Hypothalamus (tissue), 51 donors: Measurements from ENCODE around the gene KIF21B.

Source experiments
- DNase-seq, 51 donors: peaks; one replicate each; lab custom pipeline; 2025; lab: John Stamatoyannopoulos, UW

KIF21B gene, protein sequence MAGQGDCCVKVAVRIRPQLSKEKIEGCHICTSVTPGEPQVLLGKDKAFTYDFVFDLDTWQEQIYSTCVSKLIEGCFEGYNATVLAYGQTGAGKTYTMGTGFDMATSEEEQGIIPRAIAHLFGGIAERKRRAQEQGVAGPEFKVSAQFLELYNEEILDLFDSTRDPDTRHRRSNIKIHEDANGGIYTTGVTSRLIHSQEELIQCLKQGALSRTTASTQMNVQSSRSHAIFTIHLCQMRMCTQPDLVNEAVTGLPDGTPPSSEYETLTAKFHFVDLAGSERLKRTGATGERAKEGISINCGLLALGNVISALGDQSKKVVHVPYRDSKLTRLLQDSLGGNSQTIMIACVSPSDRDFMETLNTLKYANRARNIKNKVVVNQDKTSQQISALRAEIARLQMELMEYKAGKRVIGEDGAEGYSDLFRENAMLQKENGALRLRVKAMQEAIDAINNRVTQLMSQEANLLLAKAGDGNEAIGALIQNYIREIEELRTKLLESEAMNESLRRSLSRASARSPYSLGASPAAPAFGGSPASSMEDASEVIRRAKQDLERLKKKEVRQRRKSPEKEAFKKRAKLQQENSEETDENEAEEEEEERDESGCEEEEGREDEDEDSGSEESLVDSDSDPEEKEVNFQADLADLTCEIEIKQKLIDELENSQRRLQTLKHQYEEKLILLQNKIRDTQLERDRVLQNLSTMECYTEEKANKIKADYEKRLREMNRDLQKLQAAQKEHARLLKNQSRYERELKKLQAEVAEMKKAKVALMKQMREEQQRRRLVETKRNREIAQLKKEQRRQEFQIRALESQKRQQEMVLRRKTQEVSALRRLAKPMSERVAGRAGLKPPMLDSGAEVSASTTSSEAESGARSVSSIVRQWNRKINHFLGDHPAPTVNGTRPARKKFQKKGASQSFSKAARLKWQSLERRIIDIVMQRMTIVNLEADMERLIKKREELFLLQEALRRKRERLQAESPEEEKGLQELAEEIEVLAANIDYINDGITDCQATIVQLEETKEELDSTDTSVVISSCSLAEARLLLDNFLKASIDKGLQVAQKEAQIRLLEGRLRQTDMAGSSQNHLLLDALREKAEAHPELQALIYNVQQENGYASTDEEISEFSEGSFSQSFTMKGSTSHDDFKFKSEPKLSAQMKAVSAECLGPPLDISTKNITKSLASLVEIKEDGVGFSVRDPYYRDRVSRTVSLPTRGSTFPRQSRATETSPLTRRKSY (N-terminal part only)

DNA sequence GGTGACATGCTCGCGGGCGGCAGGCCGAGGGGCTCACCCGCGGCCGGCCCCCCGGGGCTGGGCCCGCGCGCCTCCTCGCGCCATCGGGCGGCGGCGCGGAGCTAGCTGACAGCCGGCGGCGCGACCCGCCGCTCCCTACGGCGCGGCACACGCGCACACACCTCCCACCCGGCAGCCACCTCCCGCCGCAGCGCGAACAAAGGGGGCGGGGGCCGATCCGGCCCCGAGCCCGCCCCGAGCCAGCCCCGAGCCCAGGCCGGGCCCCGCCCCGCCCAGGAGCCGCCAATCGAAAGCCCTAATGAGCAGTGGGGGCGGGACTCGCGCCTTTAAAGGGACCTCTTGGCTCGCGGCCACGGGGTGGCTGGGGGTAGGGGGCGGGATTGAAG, at the start of gene KIF21B:
TSS of gene KIF21B (minus strand) at position 198 of the 386 bp plus-strand sequence. CDS start 331 bp downstream, outside the sequence.
- peak in 45 of 51 donors; percentile 23 to 90 (median 76) for DNase-seq

DNA sequence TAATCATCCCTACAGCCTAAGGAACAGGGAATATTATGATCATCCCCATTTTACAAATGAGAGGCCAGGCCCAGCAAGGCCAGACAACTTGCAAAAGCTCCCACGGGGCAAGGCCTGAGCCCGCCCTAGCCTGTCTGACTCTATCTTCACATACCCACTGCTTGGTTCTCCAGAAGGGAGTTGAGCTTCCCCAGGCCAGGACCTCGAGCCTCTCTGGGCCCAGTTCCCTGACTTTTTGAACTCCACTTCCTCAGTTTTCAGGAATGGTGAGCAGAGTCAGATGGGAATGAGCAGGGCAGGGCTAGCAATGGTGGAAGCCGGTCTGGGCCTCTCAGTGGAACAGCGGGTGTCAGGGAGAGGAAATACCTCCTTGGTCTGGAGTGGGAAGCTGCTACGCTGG, 49.4 kb upstream of the KIF21B start:
- DNase-seq: no peak

DNA sequence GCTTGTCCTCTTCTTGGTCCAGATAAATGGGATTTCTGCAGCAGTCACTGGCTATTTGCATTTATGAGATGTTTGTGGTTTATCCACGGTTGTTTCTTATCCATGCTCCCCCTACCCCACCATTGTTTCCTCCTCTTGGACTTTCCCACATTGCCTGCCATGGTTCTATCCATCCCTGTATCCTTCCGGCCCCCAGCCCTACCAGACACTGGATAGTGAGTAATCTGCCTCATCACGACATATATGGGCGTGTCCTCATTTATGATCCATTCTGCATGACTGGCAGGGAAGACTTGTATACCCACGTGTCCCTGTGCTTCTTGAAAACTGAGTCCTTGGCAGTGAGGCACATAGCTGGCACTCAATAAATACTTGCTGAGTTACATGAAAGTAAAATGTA, 48.6 kb upstream of the KIF21B start:
- DNase-seq: no peak

DNA sequence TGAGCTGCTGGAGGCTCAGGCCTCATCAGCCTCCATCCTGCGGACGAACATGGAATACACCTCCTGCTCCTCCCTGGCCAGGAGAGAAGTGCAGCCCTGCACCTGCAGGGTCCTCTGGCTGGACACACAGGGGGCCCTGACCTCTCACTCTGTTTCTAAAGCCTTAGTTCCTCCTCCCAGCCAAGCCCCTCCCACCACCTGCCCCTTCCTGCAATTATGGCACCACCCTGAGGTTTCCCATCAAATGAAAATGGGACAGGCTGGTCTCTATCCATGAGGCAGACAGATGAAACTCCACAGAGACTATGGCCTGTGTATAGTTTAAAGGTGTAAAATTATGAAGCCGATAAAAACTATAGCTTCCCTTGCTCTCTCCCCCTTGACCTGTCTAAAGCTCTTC, 46.1 kb upstream of the KIF21B start:
- DNase-seq: no peak

DNA sequence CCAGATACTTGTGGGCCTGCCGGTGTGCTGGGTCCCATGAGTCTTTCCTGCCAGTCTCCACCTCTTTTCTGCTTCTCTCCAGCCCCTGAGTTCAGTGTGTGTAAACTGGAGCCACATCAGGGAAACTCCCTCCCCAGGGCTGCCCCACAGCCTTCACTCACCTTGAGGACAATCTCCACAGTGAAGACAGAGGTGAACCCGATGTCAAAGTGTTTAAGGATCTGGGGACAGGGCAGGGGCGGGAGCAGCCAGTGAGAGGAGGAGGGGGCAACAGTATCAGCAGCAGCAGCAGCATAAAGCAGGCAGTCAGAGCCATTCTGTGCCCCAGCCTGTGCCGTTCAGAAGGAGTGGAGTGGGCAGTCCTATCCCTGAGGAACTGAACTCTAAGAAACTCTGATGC, 45.5 kb upstream of the KIF21B start:
- no peak for DNase-seq

DNA sequence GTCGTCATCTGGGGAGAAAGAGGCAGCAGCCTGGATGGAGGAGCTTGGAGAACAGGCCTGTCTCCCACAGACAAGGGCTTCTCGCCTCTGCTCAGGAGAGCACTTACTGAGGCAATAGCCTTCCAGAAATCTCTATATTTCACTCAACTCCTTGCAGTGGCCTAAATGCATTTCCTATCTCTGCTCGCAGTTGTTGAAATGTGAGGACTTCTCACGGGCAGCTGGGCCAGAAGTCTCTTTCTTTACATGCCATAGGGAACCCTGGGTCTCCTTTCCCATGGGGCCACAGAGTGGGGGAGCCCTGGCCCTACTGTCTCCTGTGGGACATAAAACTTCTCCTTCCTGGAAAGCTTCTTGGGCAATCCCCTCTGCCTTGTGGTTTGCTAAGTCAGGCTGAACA, 43.5 kb upstream of the KIF21B start:
- no peak for DNase-seq

DNA sequence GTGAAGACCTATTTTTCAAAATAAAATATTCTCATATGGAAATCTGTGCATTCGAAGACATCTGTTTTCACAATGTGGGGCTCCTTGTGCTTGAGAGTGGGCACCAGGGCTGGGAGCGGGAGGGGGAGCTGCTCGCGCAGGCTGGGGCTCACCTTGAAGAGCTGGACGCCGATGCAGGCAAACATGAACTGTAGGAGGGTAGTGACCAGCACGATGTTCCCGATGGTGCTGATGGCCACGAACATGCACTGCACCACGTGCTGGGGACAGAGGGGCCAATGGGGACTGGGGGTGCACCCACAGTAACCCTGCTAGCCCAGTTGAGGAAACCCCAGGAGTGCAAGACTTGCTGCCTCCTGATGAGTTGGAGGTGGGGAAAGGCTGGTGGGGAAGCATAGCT, 42.2 kb upstream of the KIF21B start:
- DNase-seq: no peak

DNA sequence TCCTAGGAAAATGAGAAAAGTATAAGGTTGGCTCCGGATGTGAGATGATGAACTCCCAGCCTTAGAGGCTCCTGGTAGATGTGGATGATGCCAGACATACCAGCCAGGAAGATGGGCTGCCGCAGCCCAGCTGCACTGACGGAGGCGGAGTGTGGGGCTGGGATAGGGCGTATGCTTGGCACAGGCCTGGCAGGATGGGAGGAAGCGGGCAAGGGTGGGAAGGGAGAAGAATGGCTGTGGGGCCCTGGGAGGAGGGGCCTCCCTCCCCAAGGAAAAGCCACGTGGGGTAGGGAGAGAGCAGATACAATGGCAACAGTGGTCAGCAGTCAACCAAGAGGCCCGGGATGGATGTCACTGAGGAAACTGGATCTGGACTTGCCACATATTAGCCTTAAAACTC, 41.3 kb upstream of the KIF21B start:
- DNase-seq: peak in 1 of 51 donors; percentile 8

DNA sequence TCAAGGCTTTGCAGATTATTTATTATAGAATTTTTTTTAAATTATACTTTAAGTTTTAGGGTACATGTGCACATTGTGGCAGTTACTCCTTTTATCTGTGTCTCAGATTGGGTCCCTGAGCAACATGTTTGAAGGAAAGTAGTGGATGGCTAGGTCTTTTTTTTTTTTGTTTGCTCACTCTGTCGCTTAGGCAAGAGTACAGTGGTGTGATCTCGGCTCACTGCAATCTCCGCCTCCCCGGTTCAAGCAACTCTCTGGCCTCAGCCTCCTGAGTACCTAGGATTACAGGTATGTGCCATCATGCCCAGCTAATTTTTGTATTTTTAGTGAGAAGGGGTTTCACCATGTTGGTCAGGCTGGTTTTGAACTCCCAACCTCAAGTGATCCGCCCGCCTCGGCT, 39.6 kb upstream of the KIF21B start:
- DNase-seq: no peak

DNA sequence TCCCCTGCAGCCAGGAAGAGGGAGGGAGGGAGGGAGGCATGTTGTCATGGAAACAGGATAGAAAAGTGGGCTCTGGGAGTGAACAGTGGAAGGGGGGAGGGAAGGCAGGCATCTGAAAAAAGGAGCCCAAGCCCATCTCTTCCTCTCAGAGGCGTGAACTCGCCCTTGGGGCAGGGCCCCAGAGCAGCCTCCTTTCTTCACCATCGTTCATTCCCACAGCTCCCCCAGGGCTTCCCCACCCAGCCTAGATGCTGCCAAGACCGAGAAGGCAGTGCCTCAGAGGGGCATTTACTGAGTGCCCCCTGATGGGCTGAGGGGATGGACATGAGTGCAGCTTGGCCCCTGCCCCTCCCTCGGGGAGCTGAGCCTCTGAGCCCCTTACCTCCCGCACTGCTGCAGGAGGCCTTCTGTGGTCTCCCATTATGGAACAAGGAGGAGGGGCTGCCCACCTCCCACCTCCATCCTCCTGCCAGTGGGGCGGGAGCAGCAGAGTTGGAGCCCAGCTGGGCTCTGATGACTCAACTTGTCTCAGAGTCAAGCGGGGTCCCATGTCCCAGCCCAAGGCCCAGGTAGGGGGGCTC, 39.1 kb upstream of the KIF21B start:
- DNase-seq: peak in 2 of 51 donors; percentile 10 to 19

DNA sequence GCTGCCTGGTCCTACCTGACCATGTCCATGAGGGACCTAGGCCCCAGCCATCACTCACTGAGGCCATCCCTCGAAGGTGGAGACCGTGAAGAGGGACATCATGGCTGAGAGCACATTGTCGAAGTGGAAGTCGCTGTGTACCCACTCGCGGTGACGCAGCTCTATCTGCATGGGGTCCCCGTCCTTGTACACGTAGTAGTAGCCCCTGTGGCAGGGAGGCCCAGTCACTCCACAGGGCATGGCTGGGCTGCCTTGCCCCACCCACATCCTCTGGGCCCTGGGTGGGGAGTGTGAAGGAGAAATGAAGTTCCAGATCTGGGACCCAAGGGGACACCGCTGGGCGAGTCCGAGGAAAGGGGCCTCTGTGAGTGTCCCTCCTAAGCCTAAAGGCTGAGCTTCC, 38.4 kb upstream of the KIF21B start:
- DNase-seq: no peak

DNA sequence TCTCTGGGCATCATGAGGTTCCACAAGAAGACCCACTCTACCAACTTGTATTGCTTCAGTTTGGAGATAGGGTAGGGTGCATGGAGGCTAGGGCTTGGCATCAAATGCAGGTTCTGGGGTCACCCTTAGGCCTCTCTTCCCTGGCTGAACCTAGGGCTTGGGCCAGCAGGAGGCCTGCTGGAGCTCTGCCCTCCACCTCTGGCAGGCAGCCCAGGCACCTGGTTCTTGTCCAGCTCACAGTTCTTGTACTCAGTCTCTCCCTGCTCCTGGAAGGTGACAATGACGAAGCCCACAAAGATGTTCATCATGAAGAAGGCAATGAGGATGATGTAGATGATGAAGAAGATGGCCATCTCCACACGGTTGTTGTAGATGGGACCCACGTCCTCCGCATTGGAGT, 37.5 kb upstream of the KIF21B start:
- no peak for DNase-seq

DNA sequence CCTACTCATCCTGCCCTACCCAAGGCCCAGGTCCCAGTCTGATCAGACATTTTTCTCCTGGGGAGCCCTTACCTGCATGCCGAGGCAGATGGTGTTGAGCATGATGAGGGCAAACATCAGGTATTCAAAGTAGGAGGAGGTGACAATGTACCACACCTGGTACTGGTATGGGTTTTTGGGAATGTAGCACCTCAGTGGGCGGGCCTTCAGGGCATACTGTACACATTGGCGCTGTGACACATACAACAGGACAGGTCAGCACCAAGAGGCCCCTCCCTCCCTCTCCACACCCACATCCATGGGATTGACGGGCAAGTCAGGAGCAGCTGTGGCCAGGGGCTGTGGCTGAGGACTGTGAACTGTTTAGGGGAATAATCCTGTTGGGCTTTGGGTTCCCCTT, 37.1 kb upstream of the KIF21B start:
- no peak for DNase-seq

DNA sequence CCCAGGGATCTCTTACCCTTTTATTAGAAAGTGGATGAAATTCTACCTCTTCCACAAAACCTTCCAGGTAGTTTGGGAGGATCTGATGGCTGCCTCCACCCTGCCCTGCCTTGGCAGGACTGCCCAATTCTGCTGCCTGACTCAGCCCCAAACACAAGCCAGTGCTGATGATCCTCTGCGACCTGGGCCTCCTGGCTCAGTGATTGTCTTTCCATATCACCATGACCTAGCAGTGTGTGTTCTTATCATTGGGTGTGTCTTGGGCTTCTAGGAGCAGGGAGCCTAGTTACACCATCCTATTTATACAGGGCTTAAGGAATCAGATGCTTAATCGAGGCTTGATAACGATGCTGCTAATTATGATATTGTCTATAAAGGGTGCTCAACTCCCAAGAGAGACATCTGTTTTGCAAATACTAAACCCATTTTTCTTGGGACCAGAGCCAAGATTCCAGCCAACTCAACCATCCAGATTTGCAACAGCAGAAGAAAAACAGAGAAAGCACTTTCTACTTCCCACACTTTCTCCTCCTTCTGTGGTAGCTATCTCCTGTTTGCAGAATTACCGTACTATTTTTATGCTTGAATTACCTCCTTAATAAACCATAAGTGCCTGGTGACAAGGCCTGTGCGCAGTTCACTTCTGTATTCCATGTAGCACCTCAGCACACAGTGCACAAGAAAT, 36.5 kb upstream of the KIF21B start:
- peak in 1 of 51 donors; percentile 36 for DNase-seq

DNA sequence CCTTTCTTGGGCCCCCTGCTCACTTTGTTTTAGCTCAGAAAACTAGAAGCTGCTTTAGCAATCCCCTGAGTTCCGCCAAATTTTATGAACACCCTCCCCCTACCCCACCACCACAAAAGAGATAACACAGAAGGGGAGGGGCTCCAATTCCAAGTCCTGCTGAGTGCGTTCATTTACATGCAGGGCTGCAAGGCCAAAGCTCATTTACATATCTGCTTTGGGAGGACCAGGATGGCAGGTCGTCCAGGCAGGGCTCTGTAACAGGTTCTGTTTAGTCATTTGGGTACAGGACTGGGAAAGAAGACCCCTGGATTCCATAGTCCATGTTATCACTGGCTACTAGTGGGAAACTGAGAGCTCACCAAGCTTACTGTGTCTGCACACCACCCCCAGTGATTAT, 35.9 kb upstream of the KIF21B start:
- no peak for DNase-seq

DNA sequence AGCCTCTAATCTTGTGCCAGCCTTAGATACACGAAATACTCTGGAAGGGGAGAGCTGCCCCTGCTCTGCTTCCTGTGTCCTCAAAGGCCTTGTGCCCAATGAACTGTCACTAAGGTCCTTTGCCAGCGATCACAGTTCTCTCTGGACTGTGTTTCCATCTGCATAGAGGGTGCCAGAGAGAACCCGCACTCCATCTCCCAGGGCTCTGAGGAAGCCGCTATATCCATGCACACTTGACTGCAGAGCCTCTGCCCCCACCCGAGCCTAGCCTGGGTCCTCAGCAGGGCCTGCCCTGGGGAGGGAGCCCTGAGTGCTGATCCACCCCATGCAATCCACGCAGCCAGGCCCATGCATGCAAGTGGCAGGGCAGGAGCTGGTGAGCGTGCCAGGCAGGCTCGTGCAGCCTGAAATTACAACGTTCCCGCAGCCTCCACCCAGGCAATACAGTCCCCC, 30.6 kb upstream of the KIF21B start:
- DNase-seq: no peak

DNA sequence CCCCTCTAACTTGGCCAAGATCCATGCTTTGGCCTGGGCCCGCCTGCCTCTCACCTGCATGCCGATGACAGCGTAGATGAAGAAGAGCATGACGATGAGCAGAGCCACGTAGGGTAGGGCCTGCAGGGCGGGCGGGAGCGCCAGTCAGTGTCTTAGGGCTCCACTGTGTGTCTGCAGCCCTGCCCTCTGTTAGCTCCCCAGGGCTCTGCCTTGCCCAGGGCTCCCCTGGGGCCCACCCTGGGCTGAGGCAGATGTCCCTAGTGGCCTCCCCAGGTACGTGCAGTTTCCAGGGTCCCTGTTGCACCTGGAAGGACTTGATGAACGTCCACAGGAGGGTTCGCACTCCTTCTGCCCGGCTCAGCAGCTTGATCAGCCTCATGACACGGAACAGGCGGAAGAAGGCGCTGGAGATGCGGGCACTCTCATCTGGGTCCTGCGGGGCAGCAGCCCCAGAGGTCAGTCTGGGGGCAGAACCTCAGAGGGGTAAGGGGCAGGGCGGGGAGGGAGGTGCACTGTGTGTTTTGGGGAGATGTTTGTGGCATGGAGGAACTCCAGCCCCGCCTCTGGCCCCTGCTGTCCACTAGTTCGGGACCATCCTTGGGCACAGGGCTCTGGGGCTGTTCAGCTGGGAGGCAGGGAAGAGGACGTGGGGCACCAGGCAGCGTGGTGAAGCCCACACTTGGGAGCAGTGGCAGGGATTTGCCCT, 29.8 kb upstream of the KIF21B start:
- no peak for DNase-seq

DNA sequence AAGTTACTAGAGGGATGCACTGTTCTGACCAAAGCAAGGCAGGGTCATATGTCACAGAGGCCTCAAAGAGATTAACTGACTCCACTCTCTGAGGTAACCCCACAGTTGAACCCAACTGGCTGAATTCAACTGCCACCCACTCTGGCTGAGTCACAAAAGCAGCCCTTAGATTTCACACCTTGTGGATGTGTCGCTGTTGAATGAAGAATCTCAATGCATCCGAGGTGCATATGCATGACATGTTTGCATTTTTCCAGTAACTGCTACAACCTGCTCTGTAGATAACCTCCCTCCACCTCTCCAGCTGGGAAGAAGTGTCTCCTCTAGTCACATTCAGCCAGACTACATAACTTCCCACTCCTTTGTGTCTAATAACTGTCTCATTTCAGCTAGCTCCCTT, 27.9 kb upstream of the KIF21B start:
- DNase-seq: peak in 2 of 51 donors; percentile 24 to 25

DNA sequence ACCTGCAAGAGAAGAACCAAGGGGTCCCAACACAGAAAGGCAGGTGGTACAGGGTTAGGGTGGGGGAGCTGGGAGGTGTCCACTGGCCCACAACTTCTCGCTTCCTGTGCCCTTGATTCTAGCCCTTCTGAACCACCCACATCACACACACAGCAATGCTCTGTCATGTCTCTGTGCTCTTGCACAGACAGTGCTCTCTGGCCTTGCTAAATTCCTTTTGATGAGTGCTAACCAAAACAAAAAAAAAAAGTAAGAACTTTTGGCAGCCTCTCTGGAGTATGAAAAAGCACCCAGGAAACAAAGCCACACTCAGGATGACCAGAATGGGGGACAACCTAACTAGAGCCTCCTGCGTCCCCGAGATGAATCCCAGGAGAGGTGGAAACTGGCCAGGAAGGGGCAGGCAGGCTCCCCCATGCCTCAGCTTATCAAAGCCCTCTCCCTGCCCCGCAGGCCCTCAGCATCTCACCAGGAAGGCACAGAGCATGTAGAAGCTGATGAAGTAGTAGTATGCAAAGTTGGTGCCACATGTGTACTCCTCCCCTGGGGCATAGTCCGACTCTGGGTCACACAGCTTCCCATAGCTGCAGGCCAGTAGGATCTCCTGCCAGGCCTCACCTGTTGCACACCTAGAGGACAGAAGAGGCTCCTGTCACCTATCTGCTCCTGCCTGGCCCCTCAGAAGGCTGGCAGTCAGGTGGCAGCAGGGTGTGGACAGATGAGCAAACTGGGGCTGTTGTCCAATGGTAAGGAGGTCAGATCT, 27.2 kb upstream of the KIF21B start:
- DNase-seq: no peak
